Mucosa of stomach (tissue), 1 donor: ENCODE data around the gene KLK8.

Experiments
- H3K27me3 ChIP-seq: one replicate; pipeline ENCODE4 v1.7.0; 2013; ENCODE audit warnings: mild to moderate bottlenecking, low read length; ENCODE audit not compliant: control insufficient read depth, insufficient read depth
- H3K36me3 ChIP-seq: one replicate; pipeline ENCODE4 v1.7.0; 2013; ENCODE audit warnings: low read length; ENCODE audit not compliant: control insufficient read depth, insufficient read depth
- H3K4me1 ChIP-seq: one replicate; pipeline ENCODE4 v1.7.0; 2013; ENCODE audit warnings: mild to moderate bottlenecking, low read length; ENCODE audit not compliant: control insufficient read depth, insufficient read depth
- H3K4me3 ChIP-seq: one replicate; pipeline ENCODE4 v1.7.0; 2013; ENCODE audit warnings: low read length
- H3K9ac ChIP-seq: one replicate; pipeline ENCODE4 v1.7.0; 2013; ENCODE audit warnings: mild to moderate bottlenecking, low read length, moderate library complexity
- H3K9me3 ChIP-seq: one replicate; pipeline ENCODE4 v1.7.0; 2013; ENCODE audit warnings: mild to moderate bottlenecking, low read length, moderate library complexity; ENCODE audit not compliant: control insufficient read depth
- donor health status: Pancreatic carcinoma.

The KLK8 gene

DNA sequence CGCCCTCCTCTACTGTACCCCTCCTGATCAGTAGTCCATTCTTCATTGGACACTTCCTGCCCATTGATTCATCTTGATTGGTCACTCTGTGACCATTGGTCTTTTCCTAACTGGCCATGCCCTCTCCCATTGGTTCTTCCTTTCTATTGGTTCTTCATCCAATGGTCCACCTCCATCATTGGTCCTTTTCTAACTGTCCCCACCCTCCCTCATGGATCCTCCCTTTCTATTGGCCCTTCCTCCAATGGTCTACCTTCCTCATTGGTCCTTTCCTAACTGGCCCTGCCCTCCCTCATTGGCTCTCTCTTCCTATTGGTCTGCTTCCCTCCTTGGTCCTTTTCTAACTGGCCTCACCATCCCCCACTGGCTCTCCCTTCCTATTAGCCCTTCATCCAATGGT is 39.2 kb downstream of the KLK8 start:
- H3K4me1 ChIP-seq = no peaks in the 10 kb centered on the region
- H3K36me3 ChIP-seq = no peaks in the 10 kb centered on the region
- no peaks in the 10 kb centered on the region for H3K27me3 ChIP-seq
- H3K9me3 ChIP-seq = no peaks in the 10 kb centered on the region
- no peak overlapping the region for H3K4me3 ChIP-seq
- no peak overlapping the region for H3K9ac ChIP-seq

DNA sequence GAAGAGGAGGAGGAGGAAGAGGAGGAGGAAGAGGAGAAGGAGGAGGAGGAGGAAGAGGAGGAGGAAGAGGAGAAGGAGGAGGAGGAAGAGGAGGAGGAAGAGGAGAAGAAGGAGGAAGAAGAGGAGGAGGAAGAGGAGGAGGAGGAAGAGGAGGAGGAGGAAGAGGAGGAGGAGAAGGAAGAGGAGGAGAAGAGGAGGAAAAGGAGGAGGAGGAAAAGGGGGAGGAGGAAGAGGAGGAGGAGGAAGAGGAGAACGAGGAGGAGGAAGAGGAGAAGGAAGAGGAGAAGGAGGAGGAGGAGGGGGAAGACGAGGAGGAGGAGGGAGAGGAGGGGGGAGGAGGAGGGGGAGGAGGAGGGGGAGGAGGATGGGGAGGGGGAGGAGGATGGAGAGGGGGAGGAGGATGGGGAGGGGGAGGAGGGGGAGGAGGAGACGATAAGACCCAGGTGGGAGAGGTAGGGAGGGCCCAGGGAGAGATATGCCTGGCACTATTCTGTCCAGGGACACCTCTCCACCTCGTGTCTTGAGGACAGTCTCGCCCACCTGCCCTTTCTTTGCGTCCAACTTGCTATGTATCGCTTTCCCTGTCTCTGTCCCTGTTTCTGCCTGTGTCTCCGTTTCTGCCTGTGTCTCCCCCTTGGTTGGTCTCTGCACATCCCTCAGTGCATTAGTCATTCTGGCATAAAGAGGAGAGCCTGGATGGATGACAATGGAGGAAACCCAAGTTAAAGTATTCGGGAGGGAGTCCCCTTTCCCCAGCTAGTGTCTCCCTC is 41.5 kb downstream of the KLK8 start:
- H3K9me3 ChIP-seq = no peaks in the 10 kb centered on the region
- H3K4me3 ChIP-seq = no peak overlapping the region
- no peaks in the 10 kb centered on the region for H3K36me3 ChIP-seq
- H3K27me3 ChIP-seq = no peaks in the 10 kb centered on the region
- no peak overlapping the region for H3K9ac ChIP-seq
- no peaks in the 10 kb centered on the region for H3K4me1 ChIP-seq

DNA sequence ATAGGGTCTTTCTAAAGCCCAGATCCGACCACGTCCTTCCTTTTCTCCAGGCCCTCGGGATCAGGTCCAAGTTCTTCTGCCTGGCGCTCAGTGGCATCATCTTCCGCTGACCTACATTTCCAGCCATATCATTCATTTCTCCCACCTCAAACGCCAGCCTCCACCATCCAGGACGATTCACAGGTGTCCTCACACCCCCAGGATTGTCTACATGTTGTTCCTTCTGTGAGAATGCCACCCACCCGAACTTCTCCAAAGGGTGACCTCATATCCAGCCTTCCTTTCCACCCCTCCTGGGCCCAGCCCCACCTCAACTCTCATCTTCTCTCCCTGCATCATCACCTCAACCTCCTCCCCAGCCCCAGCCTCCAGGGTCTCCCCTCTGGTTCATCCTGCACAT is 43.8 kb downstream of the KLK8 start:
- Histone ChIP-seq H3K4me1 (no peaks in the 10 kb centered on the region), H3K9ac (no peak overlapping the region), H3K27me3 (peaks cover 8% of the 10 kb centered on the region), H3K36me3 (no peaks in the 10 kb centered on the region), H3K9me3 (no peaks in the 10 kb centered on the region), H3K4me3 (no peak overlapping the region)

DNA sequence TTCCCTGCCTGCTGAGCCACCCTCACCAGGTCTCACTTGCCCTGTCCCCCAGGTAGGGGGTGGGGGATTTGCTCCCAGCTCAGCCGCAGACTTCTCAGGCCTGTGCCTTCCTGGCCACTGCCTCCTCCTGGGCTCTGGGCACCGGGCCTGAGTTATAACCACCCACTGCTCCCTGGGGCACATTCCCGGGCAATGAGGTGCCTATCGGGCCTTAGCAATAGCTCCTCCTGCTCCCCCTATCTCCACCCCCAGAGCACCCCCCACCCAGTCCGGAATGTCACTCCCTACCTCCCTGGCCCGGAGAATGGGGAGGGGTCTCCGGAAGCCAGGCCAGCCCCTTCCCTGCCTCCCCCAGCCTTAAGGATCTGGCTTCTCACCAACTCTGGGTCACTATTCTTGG is 48.5 kb downstream of the KLK8 start, which contains the start of gene KLK5:
Gene KLK5 (minus strand): TSS at position 129 of the 400 bp plus-strand sequence. CDS start 381 bp downstream, outside the sequence.
- H3K9me3 ChIP-seq = no peaks in the 10 kb centered on the region
- no peak within 1 kb of the TSS for H3K4me3 ChIP-seq
- H3K27me3 ChIP-seq = peaks cover 9% of the 10 kb centered on the region
- H3K36me3 ChIP-seq = no peaks in the 10 kb centered on the region
- no peaks in the 10 kb centered on the region for H3K4me1 ChIP-seq
- H3K9ac ChIP-seq = no peak within 1 kb of the TSS

DNA sequence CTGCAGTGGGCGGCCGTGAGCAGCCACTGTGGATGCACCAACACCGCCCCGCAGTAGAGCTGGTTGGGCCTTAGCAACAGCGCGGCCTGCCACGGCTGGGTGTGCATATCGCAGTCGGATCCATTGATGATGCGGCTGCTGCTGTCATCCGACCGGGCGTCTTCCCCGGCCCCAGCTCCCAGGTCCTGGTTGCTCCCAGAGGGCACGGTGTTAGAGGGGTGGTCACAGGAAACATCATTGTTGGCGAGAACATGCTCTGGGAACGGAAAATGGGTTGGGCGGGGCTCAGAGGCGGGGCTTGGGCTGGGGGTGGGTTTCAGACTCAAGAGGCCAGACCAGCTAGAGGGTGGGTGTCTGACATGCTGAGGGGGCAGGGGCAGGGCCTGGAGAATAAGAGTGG is 51.5 kb downstream of the KLK8 start:
- H3K27me3 ChIP-seq = peaks cover 9% of the 10 kb centered on the region
- no peak overlapping the region for H3K9ac ChIP-seq
- no peak overlapping the region for H3K4me3 ChIP-seq
- H3K4me1 ChIP-seq = no peaks in the 10 kb centered on the region
- no peaks in the 10 kb centered on the region for H3K9me3 ChIP-seq
- no peaks in the 10 kb centered on the region for H3K36me3 ChIP-seq

DNA sequence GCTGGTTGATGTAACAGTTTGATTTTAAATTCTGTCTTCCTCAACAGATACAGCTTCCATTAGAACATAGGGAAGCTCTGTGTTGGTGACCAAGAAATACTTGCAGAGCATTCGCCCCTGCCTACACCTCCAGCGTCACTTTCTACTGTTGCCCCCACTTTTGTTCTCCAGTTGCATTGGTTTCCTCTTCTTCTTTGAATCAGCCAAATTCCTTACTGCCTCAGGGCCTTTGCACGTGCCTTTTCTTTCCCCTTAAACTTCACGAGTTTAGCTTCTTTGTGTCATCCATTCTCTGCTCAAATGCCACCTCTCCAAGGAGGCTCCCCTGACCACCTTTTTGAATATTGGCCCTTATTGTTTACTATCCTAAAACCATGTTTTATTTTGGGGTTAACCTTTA is 54.3 kb downstream of the KLK8 start:
- Histone ChIP-seq H3K9me3 (no peaks in the 10 kb centered on the region), H3K4me1 (no peaks in the 10 kb centered on the region), H3K4me3 (no peak overlapping the region), H3K9ac (no peak overlapping the region), H3K36me3 (no peaks in the 10 kb centered on the region), H3K27me3 (no peaks in the 10 kb centered on the region)
